Renal cortex interstitium (tissue), 11 donors: ENCODE data around the gene ASTN1. TPM values are rescaled to one million over a fixed set of nuclear protein-coding genes. Genes with fewer than 3 reads are reported as not detected.

Source experiments
- DNase-seq, 11 donors: peaks; one replicate each; pipeline ENCODE4 v3.0.0-alpha.2; 2013; ENCODE audit warnings: low read depth in 9 of 11, low spot score in 4 of 11; ENCODE audit errors: extremely low read depth in 1 of 11
- polyA plus RNA-seq, 3 donors: library from polyadenylated mRNA; unstranded; fragments of 120-200 nt; gene quantifications; one replicate each; pipeline ENCODE4 v1.2.1, GENCODE V29; 2013; ENCODE audit not compliant: insufficient read length in 3 of 3

Gene ASTN1
- polyA plus RNA-seq, 3 donors, result 1.5 to 2.1 (median 1.5) TPM

GRCh38 chr1:177067752-177068410, 96.6 kb downstream of the ASTN1 start:
- no peak for DNase-seq

DNA sequence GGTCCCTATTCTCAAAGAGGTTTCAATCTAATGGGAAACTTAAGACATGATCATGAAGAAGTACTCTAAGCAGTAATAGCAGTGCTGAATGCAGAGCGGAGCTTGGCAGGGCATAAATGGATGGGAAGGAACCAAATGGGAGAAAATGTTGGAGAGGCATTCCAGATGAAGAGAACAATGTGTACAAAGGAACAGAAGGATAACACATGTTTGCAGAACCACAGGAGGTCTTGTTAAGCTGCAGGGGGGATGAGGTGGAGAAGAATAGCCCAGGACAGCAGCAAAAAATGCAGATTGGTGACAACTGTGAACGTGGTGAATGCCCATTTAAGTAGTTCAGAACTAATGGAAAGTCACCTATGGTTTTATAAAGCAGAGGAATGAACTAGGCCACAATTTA, 99.1 kb downstream of the ASTN1 start:
- DNase-seq, result no peak

DNA sequence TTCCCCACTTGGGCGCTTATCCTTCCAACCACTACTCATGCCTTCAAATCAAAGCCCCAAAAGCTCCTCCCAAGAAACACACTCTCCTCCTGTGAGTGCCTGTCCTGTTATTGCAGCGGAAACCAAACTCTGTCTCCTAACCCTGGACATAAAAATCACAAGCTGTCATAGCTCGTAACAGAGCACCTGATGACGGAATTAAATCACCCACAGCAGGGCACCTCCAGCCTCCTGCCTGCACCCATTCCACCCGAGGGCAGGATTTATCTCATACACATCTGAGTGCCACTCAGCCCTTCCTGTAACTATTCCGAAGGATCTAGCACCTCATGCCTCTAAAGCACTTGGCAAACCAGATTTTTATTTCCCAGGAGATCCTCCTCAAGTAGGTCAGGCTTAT, 100.9 kb downstream of the ASTN1 start:
- DNase-seq, result no peak

GRCh38 chr1:177054542-177054941, 110.0 kb downstream of the ASTN1 start:
- DNase-seq, result peak in 4 of 11 donors; percentile 11 to 23 (median 18)

GRCh38 chr1:177053648-177054047, 110.9 kb downstream of the ASTN1 start:
- DNase-seq, result no peak

DNA sequence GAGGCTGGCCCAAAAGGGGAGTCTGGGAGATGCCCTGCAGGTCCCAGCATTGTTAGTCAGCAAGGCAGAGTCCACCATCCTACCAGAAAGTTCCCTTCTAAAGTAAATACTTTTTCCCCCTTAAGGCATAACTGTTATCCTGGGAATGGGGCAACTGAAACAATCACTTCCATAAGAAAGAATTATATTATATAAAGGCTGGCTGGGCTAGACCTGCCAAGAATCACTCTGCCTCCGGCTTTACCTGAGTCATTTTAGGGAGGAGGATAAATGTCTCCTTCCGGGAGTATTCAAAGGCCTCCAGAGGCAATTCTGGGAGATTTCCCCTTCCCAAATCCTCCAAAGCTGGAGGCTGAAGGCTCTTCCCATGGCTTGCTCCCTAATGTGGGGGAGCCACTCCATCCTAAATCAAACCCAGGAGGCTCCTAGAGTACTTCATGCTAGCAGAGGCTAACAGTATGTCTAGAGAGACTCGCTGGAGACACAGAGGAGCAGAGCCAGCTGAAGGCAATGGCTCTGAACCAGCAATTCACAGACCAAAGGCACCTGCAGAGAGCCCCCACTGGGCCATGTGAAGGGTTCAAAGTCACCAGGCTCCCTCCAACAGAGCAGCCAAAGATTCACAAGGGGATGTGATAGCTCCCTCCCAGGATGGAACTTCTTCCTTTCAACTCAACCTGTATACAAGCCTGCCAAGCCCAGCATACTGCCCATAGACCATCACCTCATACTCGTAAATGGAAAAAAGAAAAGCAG, 116.0 kb downstream of the ASTN1 start:
- no peak for DNase-seq

DNA sequence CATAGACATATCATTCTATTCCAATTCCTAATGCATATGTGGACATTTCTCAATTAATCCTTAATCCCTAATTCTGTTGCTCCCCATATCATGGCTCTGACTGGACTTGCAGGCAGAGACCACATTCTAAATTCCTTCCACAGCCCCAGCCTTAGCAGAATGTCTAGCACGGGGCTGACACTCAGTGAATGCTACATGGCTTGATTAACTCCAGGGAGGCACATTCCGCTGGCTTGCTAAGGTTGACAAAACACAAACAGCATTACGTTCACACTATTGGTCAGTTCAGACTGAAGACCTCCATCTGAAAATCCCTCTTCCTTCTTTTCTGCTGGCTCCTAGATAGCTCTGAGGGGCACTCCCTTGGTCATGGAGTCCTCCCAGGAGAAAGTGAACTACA, 119.4 kb downstream of the ASTN1 start:
- peak in 2 of 11 donors; percentile 12 to 13 for DNase-seq

DNA sequence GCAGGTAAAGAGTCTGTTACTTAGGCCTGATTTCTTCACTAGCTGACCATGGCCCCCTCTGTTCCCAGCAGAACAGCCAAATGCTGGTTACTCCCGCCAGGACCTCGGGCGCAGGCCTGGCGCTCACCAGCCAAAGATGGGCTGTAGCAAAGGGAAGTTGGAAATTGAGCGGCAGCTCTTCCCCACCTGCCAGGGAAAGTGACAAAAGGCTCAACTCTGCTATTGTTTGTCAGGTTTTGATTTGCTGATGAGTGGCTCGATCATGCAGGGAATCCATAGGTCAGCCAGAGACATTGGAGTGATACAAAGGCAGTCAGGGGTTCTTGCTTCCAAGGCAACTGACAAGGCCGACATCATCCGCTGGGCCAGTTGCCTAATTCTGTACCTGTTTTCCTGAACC, 120.1 kb downstream of the ASTN1 start:
- no peak for DNase-seq

GRCh38 chr1:177043597-177043996, 120.9 kb downstream of the ASTN1 start:
- no peak for DNase-seq

DNA sequence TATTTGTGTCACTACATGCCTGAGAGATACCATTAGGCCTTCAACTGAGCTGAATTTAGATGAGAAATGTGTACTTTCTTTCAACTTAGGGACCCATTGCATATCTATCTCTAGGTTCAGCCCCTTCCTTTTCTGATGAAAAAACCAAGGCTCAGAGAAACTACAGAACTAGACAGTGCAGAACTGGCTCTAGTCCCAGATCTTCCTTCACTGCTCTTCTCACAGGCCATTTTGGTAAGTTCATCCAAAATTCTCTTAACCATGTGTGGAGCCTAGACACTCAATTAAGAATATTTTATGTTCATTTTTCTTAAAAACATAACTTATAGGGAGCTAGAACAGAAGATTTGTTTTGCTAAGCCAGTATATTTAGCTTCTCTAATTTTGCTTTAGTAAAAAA, 128.9 kb downstream of the ASTN1 start:
- no peak for DNase-seq

GRCh38 chr1:177033628-177034027, 130.9 kb downstream of the ASTN1 start:
- DNase-seq, result no peak

DNA sequence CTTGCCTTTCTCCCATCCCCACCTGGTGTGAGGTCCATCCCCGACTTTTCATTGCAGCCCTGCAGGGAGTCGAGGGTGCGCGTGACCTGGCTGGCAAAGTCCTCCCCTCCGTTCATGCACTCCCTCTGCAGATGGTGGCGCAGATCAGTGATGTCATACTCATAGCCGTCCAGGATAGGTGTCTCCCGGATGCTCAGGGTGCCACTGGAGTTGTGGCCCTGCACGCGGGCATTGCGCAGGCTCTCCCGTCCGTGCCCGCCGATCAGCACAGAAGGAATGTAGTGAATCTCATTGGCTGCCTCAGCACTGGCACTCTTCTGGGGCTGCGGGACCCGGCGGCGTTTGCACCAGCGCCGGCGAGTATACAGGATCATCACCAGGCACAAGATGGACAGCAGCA, 132.1 kb downstream of the ASTN1 start:
- DNase-seq, result no peak

DNA sequence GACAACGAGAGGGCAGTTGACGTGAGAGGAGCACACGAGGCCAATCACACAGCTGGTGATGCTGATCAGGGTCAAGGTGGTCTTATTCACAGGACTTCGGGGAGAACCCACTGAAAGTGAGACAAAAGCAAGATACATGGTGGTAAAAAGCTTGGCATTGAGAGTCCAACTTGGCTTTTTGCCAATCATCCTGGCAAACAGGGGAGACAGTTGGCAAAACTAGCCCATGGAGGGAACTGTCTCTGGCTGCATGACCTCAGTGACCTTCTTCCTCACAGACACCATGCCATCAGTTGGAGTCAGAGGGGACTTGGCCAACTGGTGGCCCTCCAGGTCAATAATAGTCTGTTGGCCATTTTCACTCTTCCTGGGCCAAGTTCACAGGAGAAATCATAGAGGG, 139.9 kb downstream of the ASTN1 start:
- no peak for DNase-seq

- no peak for DNase-seq
Observed at GRCh38 chr1:177023726-177024125, 140.8 kb downstream of the ASTN1 start.

- DNase-seq, result no peak
Observed at GRCh38 chr1:177023249-177023648, 141.3 kb downstream of the ASTN1 start.

DNA sequence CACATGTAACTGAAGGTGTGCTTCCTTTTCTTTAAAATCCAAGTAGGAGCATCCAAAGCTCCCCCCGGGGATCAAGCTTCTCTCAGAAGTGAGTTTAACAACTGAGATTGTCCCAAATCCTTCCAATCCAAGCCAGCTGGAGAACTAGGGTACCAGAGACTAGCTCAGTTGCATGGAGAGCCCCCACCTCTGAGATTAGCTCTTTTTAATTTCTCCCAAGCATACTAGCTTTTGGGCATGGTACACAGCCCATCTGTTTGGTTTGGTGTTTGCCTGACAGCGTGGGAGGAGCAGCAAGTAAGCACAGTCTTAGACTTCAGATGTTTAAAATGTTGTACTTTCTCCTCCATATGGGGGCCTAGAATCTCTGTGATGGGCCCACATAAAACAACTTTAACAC, 142.8 kb downstream of the ASTN1 start:
- DNase-seq, result no peak

GRCh38 chr1:177020851-177021589, 143.5 kb downstream of the ASTN1 start:
- DNase-seq, result no peak

GRCh38 chr1:177017287-177017852, 147.1 kb downstream of the ASTN1 start:
- no peak for DNase-seq

DNA sequence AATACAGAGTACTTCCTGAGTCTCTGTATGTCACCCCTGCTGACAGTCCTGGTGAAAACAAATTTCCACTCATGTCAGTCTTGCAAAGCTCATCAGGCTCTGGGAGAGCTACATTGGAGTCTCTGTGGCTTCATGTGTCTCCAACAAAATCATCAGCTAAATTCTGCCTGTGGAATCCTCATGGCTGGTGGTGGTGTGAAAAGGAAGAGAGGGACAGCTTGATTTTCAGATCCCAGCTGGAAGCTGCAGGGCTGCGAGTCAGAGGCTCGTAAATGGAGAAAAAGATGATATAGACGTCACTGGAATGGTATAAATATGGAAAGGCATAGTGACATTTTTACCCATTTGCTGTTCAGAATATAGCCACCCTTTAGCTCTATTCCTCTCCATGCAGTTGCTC, 150.2 kb downstream of the ASTN1 start:
- no peak for DNase-seq
